HEK293 (cell line): ENCODE results near the gene STK39.

Experiments used
- CTCF ChIA-PET: fragments of 350-600 bp; formaldehyde crosslinking; extraction: SDS; loops from one replicate; lab custom pipeline; 2021; ENCODE audit warnings: antibody characterized with exemption; lab: Yijun Ruan, JAX
- POLR2A ChIA-PET: fragments of 300-600 bp; formaldehyde crosslinking; extraction: SDS; loops from one replicate; lab custom pipeline; 2020; ENCODE audit warnings: antibody characterized with exemption, inconsistent platforms; lab: Yijun Ruan, JAX
- H3K27ac ChIP-seq: fragments of 200-500 bp; sonication (Bioruptor generic); 2 replicates; pipeline ENCODE4 v1.5.1; 2014; ENCODE audit warnings: low read depth, low read length, control low read depth, inconsistent platforms; ENCODE audit errors: extremely low read depth
- H3K36me3 ChIP-seq, 2 experiments: fragments of 200-500 bp in 1 of 2; sonication (Bioruptor generic) in 1 of 2; 1 replicate in 1 of 2; 2 replicates in 1 of 2; pipeline ENCODE4 v1.5.1; 2014 to 2017; ENCODE audit warnings: inconsistent platforms in 2 of 2, low read length in 2 of 2; ENCODE audit not compliant: control insufficient read depth in 2 of 2, insufficient read depth in 1 of 2
- H3K4me1 ChIP-seq: fragments of 200-500 bp; sonication (Bioruptor generic); 2 replicates; pipeline ENCODE4 v1.5.1; 2014; ENCODE audit warnings: mild to moderate bottlenecking, low read length, inconsistent platforms; ENCODE audit not compliant: control insufficient read depth, insufficient read depth
- H3K4me3 ChIP-seq: 2 replicates; pipeline ENCODE4 v1.5.1; 2011; ENCODE audit warnings: low read depth, mild to moderate bottlenecking, control low read depth, low read length, moderate library complexity
- H3K9me3 ChIP-seq: fragments of 200-500 bp; sonication (Bioruptor generic); 2 replicates; pipeline ENCODE4 v1.5.1; 2014; ENCODE audit warnings: low read depth, low read length, inconsistent platforms; ENCODE audit not compliant: control insufficient read depth, insufficient read depth
- GLI4 ChIP-seq: fragments of 450-650 bp; formaldehyde crosslinking; IDR thresholded peaks from 2 replicates; pipeline ENCODE4 v1.5.1; 2016; ENCODE audit warnings: missing biosample characterization, missing genetic modification characterization
- HOXD13 ChIP-seq: sonication (generic); formaldehyde crosslinking; IDR thresholded peaks from 2 replicates; pipeline ENCODE4 v1.8.0; 2022; ENCODE audit warnings: missing genetic modification reagents, borderline replicate concordance
- KLF16 ChIP-seq: fragments of 450-650 bp; formaldehyde crosslinking; IDR thresholded peaks from 2 replicates; pipeline ENCODE4 v1.5.1; 2017; ENCODE audit warnings: missing biosample characterization, missing genetic modification characterization
- MEIS1 ChIP-seq: sonication (generic); formaldehyde crosslinking; IDR thresholded peaks from 2 replicates; pipeline ENCODE4 v1.8.1; 2022; ENCODE audit warnings: missing genetic modification reagents, mild to moderate bottlenecking, borderline replicate concordance
- PRDM2 ChIP-seq: fragments of 450-650 bp; formaldehyde crosslinking; IDR thresholded peaks from 2 replicates; pipeline ENCODE4 v1.5.1; 2016; ENCODE audit warnings: missing biosample characterization, missing genetic modification characterization, borderline replicate concordance
- RBAK ChIP-seq: fragments of 450-650 bp; formaldehyde crosslinking; IDR thresholded peaks from 2 replicates; pipeline ENCODE4 v1.5.1; 2016; ENCODE audit warnings: missing biosample characterization, missing genetic modification characterization
- ZBTB17 ChIP-seq: fragments of 450-650 bp; formaldehyde crosslinking; IDR thresholded peaks from 2 replicates; pipeline ENCODE4 v1.5.1; 2016; ENCODE audit warnings: missing biosample characterization, missing genetic modification characterization
- ZNF140 ChIP-seq: fragments of 450-650 bp; formaldehyde crosslinking; IDR thresholded peaks from 2 replicates; pipeline ENCODE4 v1.5.1; 2016; ENCODE audit warnings: missing biosample characterization, missing genetic modification characterization
- ZNF335 ChIP-seq: fragments of 450-650 bp; formaldehyde crosslinking; conservative IDR thresholded peaks from 2 replicates; pipeline ENCODE4 v1.5.1; 2016; ENCODE audit warnings: missing biosample characterization, missing genetic modification characterization
- ZNF48 ChIP-seq: fragments of 450-650 bp; formaldehyde crosslinking; IDR thresholded peaks from 2 replicates; pipeline ENCODE4 v1.5.1; 2016; ENCODE audit warnings: missing biosample characterization, missing genetic modification characterization
- ZNF521 ChIP-seq: fragments of 450-650 bp; formaldehyde crosslinking; IDR thresholded peaks from 2 replicates; pipeline ENCODE4 v1.5.1; 2017; ENCODE audit warnings: missing biosample characterization, mild to moderate bottlenecking, missing genetic modification characterization
- ZNF561 ChIP-seq: fragments of 450-650 bp; IDR thresholded peaks from 2 replicates; pipeline ENCODE4 v1.5.1; 2018; ENCODE audit warnings: missing biosample characterization, missing genetic modification characterization, borderline replicate concordance
- ZNF624 ChIP-seq: fragments of 450-650 bp; formaldehyde crosslinking; IDR thresholded peaks from 2 replicates; pipeline ENCODE4 v1.5.1; 2017; ENCODE audit warnings: missing biosample characterization, missing genetic modification characterization
- ZNF626 ChIP-seq: fragments of 450-650 bp; sonication (Bioruptor Pico); formaldehyde crosslinking; IDR thresholded peaks from 2 replicates; pipeline ENCODE4 v1.5.1; 2018; ENCODE audit warnings: missing biosample characterization, missing genetic modification characterization, inconsistent platforms
- ZNF776 ChIP-seq: fragments of 450-650 bp; formaldehyde crosslinking; IDR thresholded peaks from 2 replicates; pipeline ENCODE4 v1.5.0; 2017; ENCODE audit warnings: missing biosample characterization, missing genetic modification characterization, borderline replicate concordance
- ZNF791 ChIP-seq: fragments of 450-650 bp; formaldehyde crosslinking; IDR thresholded peaks from 2 replicates; pipeline ENCODE4 v1.5.1; 2016; ENCODE audit warnings: missing biosample characterization, missing genetic modification characterization

Gene STK39

GRCh38 chr2:168145426-168146310, 101.7 kb downstream of the STK39 start (continued):
- no peak for TF ChIP-seq PRDM2

- no peak overlapping the region for H3K4me3 ChIP-seq
- TF ChIP-seq ZNF624 (tag by site-specific recombination) (no peak), ZNF48 (tag by site-specific recombination) (no peak), ZNF626 (tag by site-specific recombination) (no peak), ZNF776 (tag by site-specific recombination) (no peak), ZBTB17 (tag by site-specific recombination) (no peak), KLF16 (no peak), ZNF521 (tag by site-specific recombination) (no peak), ZNF561 (tag by site-specific recombination) (no peak)
- no peaks in the 10 kb centered on the region for H3K4me1 ChIP-seq
- ChIA-PET CTCF (interaction anchor here (0.6 to 1.1 kb wide), 4 partner anchors 24 to 205 kb away, joined by 3 to 5 read pairs (median 3); no protein-coding TSS in a partner anchor), POLR2A (no interaction called here)
- H3K27ac ChIP-seq = no peak overlapping the region
- no peaks in the 10 kb centered on the region for H3K9me3 ChIP-seq
- H3K36me3 ChIP-seq = peaks cover 0 to 2% of the 10 kb centered on the region in 2 experiments; a peak in 1 of 3 replicates
Observed at GRCh38 chr2:168145011-168145410, 102.4 kb downstream of the STK39 start.

GRCh38 chr2:168143813-168144212, 103.6 kb downstream of the STK39 start:
- CTCF ChIA-PET = interaction anchor here (0.7 to 3.1 kb wide), 2 partner anchors 24 to 630 kb away, joined by 4 to 10 read pairs; no protein-coding TSS in a partner anchor

GRCh38 chr2:168140892-168141291, 106.5 kb downstream of the STK39 start:
- ChIA-PET POLR2A (no interaction called here), CTCF (interaction anchor here (0.6 kb wide), 1 partner anchor 232 kb away, joined by 3 read pairs; no protein-coding TSS in a partner anchor)
- Histone ChIP-seq H3K4me1 (0 out of 2 replicates have a peak, but pooled peaks cover 2% of the 10 kb centered on the region), H3K27ac (no peak overlapping the region), H3K4me3 (no peak overlapping the region), H3K9me3 (no peaks in the 10 kb centered on the region), H3K36me3 (peaks cover 0 to 10% of the 10 kb centered on the region in 2 experiments; a peak in 2 of 3 replicates)
- no peak for TF ChIP-seq ZNF335 (tag by site-specific recombination)
- TF ChIP-seq HOXD13 (CRISPR knock-in tag) = no peak
- no peak for TF ChIP-seq MEIS1
- no peak for TF ChIP-seq ZNF140 (tag by site-specific recombination)
- TF ChIP-seq GLI4 = no peak
- no peak for TF ChIP-seq ZNF791
- TF ChIP-seq RBAK = no peak

More at GRCh38 chr2:168143813-168144212, 103.6 kb downstream of the STK39 start:
- Histone ChIP-seq H3K4me1 (0 out of 2 replicates have a peak, but pooled peaks cover 2% of the 10 kb centered on the region), H3K4me3 (no peak overlapping the region), H3K9me3 (no peaks in the 10 kb centered on the region), H3K36me3 (no peaks in the 10 kb centered on the region), H3K27ac (no peak overlapping the region)
- no peak for TF ChIP-seq ZBTB17 (tag by site-specific recombination)
- POLR2A ChIA-PET = no interaction called here
